Daoy (cell line): ENCODE data around the gene DUT. TPM values are rescaled to one million over a fixed set of nuclear protein-coding genes. Genes with fewer than 3 reads are reported as not detected.

Source experiments
- DNase-seq: peaks from one replicate; pipeline ENCODE4 v3.0.0-alpha.2; 2015; ENCODE audit warnings: low read depth
- total RNA-seq: library from RNA; depleted of rRNA; stranded (reverse); fragments of >200 nt; shearing (Covaris generic); gene quantifications from 2 replicates; pipeline ENCODE4 v1.2.3, GENCODE V29; 2014; rRNA removed

DUT gene
- total RNA-seq, 1 experiment from 2014 or later: 137 TPM

- DNase-seq: no peak
These were observed 40.3 kb downstream of the DUT start for GRCh38 chr15:48371550-48371949.

- no peak for DNase-seq
These were observed 40.7 kb downstream of the DUT start for GRCh38 chr15:48371961-48372360.

GRCh38 chr15:48373821-48374451, 42.7 kb downstream of the DUT start:
- peak; percentile 93 for DNase-seq

GRCh38 chr15:48374472-48374871, 43.2 kb downstream of the DUT start:
- DNase-seq: no peak

GRCh38 chr15:48375767-48376166, 44.5 kb downstream of the DUT start:
- DNase-seq: no peak

- DNase-seq: no peak
These were observed 49.0 kb downstream of the DUT start for GRCh38 chr15:48380198-48380597.

- no peak for DNase-seq
These were observed 50.6 kb downstream of the DUT start for GRCh38 chr15:48381861-48382260.

GRCh38 chr15:48383031-48383430, 51.8 kb downstream of the DUT start:
- DNase-seq: no peak

GRCh38 chr15:48384616-48385015, 53.4 kb downstream of the DUT start:
- peak; percentile 51 for DNase-seq

GRCh38 chr15:48385031-48385830, 54.0 kb downstream of the DUT start:
- peak; percentile 92 for DNase-seq

- DNase-seq: peak; percentile 35
These were observed 57.0 kb downstream of the DUT start for GRCh38 chr15:48388016-48388851.

- DNase-seq: no peak
These were observed 57.7 kb downstream of the DUT start for GRCh38 chr15:48388910-48389309.

- no peak for DNase-seq
These were observed 58.5 kb downstream of the DUT start for GRCh38 chr15:48389691-48390143.

GRCh38 chr15:48391950-48392349, 60.7 kb downstream of the DUT start:
- DNase-seq: no peak

- no peak for DNase-seq
These were observed 61.1 kb downstream of the DUT start for GRCh38 chr15:48392356-48392755.

Other genes with a start within 250 kb of the DUT start
- not detected in 2 replicates for gene SLC24A5, start 210.4 kb upstream of the DUT start, total RNA-seq
- 10.9 and 13.5 TPM in 2 replicates for gene MYEF2, start 153.1 kb upstream of the DUT start, total RNA-seq
- gene CTXN2, start 139.8 kb upstream of the DUT start, total RNA-seq: not detected in 2 replicates
- not detected in 2 replicates for gene SLC12A1, start 125.1 kb upstream of the DUT start, total RNA-seq